ENCODE data around the gene GUCY2D.

Gene GUCY2D

DNA sequence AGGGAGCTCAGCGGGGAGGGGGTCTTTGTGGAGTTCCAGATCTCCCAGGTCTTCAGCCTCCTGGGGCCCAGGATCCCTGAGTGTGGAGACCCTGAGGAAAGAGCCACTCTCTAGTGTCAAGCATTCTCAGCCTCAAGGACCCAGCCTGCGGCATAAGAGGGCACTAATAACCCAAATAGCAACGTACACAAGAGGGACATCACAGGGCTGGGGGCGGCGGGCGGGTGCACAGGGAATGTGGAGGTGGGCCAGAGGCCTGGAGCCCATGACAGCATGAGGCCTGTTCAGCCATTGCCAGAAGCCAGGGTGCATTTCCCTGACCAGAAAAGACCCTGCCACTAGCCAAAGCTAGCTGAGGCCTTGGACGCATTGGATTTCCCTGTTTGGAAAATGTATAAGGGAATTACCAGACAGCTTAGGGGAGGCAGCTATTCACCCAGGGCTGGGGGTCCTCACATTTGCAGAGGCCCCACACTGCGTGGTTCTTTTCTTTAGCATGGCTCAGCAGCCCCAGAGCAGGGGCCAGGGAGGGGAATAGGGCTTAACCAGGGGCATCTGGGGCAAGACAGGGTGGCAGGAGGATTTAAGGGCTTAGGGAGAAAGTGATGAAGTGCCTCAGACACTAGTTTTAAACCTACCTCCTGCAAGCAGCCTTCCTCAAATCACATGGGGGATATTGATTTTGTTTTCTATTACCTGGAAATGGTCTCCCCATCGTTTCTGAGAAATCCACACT is 22.9 kb downstream of the GUCY2D start:
- no peak overlapping the region for H3K4me2 ChIP-seq (ENCODE audit: low read depth, low read length, poor library complexity, severe bottlenecking)

DNA sequence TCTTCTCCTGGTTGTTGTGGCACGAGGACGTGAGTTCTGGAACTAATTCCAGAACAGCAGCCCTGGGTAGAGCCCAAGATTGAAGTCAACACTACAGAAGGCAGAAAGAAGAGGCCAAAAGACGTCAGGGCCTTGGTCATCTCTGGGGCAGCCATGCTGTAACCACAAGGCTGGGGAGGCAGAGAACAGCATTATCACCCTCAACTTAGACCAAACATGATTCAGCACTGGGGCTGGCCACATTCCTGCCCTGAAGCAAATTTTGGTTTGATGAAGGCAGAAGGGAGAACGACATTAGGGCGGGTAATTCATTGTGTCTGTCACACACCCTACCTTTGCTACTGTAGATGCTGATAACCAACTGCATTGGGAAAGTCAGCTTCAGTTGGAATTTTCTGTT is 26.7 kb downstream of the GUCY2D start:
- TF ChIP-seq EZH2phosphoT487 (IDR thresholded peaks at IDR 0.05; ENCODE audit: borderline replicate concordance), result no peak
- TF ChIP-seq, protein P1, sequence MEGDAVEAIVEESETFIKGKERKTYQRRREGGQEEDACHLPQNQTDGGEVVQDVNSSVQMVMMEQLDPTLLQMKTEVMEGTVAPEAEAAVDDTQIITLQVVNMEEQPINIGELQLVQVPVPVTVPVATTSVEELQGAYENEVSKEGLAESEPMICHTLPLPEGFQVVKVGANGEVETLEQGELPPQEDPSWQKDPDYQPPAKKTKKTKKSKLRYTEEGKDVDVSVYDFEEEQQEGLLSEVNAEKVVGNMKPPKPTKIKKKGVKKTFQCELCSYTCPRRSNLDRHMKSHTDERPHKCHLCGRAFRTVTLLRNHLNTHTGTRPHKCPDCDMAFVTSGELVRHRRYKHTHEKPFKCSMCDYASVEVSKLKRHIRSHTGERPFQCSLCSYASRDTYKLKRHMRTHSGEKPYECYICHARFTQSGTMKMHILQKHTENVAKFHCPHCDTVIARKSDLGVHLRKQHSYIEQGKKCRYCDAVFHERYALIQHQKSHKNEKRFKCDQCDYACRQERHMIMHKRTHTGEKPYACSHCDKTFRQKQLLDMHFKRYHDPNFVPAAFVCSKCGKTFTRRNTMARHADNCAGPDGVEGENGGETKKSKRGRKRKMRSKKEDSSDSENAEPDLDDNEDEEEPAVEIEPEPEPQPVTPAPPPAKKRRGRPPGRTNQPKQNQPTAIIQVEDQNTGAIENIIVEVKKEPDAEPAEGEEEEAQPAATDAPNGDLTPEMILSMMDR (conservative IDR thresholded peaks at IDR 0.05; ENCODE audit: low read length), result no peak
- Histone ChIP-seq H3K36me3 (ENCODE audit: insufficient read depth, low read length) (no peaks in the 10 kb centered on the region), H3K79me2 (ENCODE audit: insufficient read depth, low read length) (no peaks in the 10 kb centered on the region), H3K4me2 (ENCODE audit: low read depth, low read length, poor library complexity, severe bottlenecking) (no peak overlapping the region), H3K4me1 (ENCODE audit: insufficient read depth, low read length, poor library complexity, severe bottlenecking) (no peaks in the 10 kb centered on the region), H3K9me3 (ENCODE audit: insufficient read depth, low read depth, low read length) (no peaks in the 10 kb centered on the region), H3F3A (ENCODE audit: low read depth) (no peaks in the 10 kb centered on the region), H3K4me3 (ENCODE audit: low read length, poor library complexity, severe bottlenecking) (no peak overlapping the region), H3K9ac (ENCODE audit: low read depth, low read length, poor library complexity, severe bottlenecking) (no peak overlapping the region), H3K9me2 (replicated peaks; ENCODE audit: low read depth, low read length) (no peaks in the 10 kb centered on the region), H2AFZ (ENCODE audit: low read length) (no peak overlapping the region), H3K27me3 (ENCODE audit: insufficient read depth, low read length, poor library complexity, severe bottlenecking) (no peaks in the 10 kb centered on the region), H4K20me1 (ENCODE audit: insufficient read depth, low read length, poor library complexity, severe bottlenecking) (no peaks in the 10 kb centered on the region)

More for the DNA sequence above, 22.9 kb downstream of the GUCY2D start:
- no peaks in the 10 kb centered on the region for H3K9me2 ChIP-seq (replicated peaks; ENCODE audit: low read depth, low read length)
- H3F3A ChIP-seq (ENCODE audit: low read depth), result no peaks in the 10 kb centered on the region
- H2AFZ ChIP-seq (ENCODE audit: low read length), result no peak overlapping the region
- H3K36me3 ChIP-seq (ENCODE audit: insufficient read depth, low read length), result no peaks in the 10 kb centered on the region
- H3K9ac ChIP-seq (ENCODE audit: low read depth, low read length, poor library complexity, severe bottlenecking), result no peak overlapping the region
- no peaks in the 10 kb centered on the region for H3K4me1 ChIP-seq (ENCODE audit: insufficient read depth, low read length, poor library complexity, severe bottlenecking)
- H3K4me3 ChIP-seq (ENCODE audit: low read length, poor library complexity, severe bottlenecking), result no peak overlapping the region
- H3K9me3 ChIP-seq (ENCODE audit: insufficient read depth, low read depth, low read length), result no peaks in the 10 kb centered on the region
- H4K20me1 ChIP-seq (ENCODE audit: insufficient read depth, low read length, poor library complexity, severe bottlenecking), result no peaks in the 10 kb centered on the region
- H3K27me3 ChIP-seq (ENCODE audit: insufficient read depth, low read length, poor library complexity, severe bottlenecking), result no peaks in the 10 kb centered on the region
- no peaks in the 10 kb centered on the region for H3K79me2 ChIP-seq (ENCODE audit: insufficient read depth, low read length)
- TF ChIP-seq, protein P1 (conservative IDR thresholded peaks at IDR 0.05; ENCODE audit: low read length), result no peak
- TF ChIP-seq EZH2phosphoT487 (IDR thresholded peaks at IDR 0.05; ENCODE audit: borderline replicate concordance), result no peak

DNA sequence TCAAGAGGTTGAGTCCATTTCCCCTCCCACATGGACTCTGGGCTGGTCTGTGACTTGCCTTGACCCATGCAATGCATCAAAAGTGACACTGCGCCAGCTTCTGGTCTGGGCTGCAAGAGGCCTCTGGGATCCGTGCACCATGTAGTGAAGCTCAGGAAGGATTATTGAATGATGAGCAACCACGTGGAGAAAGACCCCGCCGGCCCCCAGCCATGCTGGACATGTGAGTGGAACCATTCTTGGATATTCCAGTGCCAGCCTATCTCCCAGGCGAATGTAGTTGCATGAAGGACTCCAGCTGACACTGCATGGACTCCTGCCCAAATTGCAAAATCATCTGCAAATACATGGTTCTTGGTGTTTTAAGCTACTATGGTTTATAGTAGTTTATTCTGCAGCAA is 28.8 kb downstream of the GUCY2D start:
- no peak overlapping the region for H3K4me2 ChIP-seq (ENCODE audit: low read depth, low read length, poor library complexity, severe bottlenecking)
- H2AFZ ChIP-seq (ENCODE audit: low read length), result no peak overlapping the region; the same call in 1 of the 2 replicates
- no peak for TF ChIP-seq EZH2phosphoT487 (IDR thresholded peaks at IDR 0.05; ENCODE audit: borderline replicate concordance)
- TF ChIP-seq, protein P1 (conservative IDR thresholded peaks at IDR 0.05; ENCODE audit: low read length), result no peak
- no peaks in the 10 kb centered on the region for H4K20me1 ChIP-seq (ENCODE audit: insufficient read depth, low read length, poor library complexity, severe bottlenecking)
- no peaks in the 10 kb centered on the region for H3K4me1 ChIP-seq (ENCODE audit: insufficient read depth, low read length, poor library complexity, severe bottlenecking)
- no peaks in the 10 kb centered on the region for H3F3A ChIP-seq (ENCODE audit: low read depth)
- H3K36me3 ChIP-seq (ENCODE audit: insufficient read depth, low read length), result no peaks in the 10 kb centered on the region
- H3K9me2 ChIP-seq (replicated peaks; ENCODE audit: low read depth, low read length), result no peaks in the 10 kb centered on the region
- H3K27me3 ChIP-seq (ENCODE audit: insufficient read depth, low read length, poor library complexity, severe bottlenecking), result no peaks in the 10 kb centered on the region
- no peaks in the 10 kb centered on the region for H3K79me2 ChIP-seq (ENCODE audit: insufficient read depth, low read length)
- H3K9ac ChIP-seq (ENCODE audit: low read depth, low read length, poor library complexity, severe bottlenecking), result no peak overlapping the region
- no peaks in the 10 kb centered on the region for H3K9me3 ChIP-seq (ENCODE audit: insufficient read depth, low read depth, low read length)
- H3K4me3 ChIP-seq (ENCODE audit: low read length, poor library complexity, severe bottlenecking), result no peak overlapping the region

Measured in Loucy (cell line).